AG08395 (cell line): Measurements from ENCODE around the gene TMEM218.

Source experiments
- DNase-seq: peaks from one replicate; pipeline ENCODE4 v3.0.0; 2012; ENCODE audit warnings: mixed read lengths, low spot score

The TMEM218 gene

DNA sequence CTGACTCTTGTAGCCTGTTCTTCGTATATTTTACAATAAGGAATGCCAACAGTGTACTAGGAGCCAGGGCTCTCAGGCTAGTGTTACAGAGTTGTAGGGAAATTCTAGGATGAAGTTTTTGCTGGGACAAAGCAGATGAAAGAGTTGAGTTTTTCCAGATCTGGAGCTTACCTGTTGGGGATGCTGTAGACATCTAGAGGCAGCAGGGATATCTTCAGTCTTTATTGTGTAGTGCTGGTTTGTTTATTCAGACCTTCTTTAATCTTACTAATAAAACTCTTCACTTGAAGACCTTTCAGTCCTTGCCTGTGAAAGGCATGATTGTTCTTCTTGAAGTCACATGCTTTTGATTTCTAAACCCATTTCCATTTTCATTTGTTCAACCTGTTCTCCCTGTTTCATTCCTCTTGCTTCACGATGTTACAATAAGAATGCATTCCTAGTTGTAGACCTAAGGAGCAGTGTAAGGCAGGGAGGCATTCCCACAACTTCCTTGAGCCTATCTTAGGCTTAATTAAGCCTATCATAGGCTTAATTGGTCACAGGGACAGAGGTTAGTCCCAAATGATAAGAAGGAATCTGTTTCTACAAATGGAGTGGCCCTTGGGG is 56.2 kb downstream of the TMEM218 start:
- no peak for DNase-seq

DNA sequence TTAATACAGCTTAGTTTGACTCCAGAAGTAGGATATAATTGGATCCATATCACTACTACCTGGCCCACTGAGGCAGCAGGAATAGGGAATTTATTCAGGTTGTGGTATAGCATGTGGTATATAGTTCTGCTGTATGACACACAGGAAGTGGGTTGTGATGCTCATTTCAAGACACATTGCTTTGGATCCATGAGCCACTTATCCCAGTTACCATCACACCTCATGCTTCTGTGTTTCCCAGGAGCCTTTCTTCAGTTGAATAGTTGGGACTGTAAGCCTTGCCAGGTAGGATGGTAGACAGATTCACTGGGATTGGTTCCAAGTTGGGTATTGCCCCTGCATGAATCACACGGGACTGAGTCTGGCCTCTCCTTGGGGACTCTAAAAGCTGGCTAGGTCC is 58.3 kb downstream of the TMEM218 start:
- no peak for DNase-seq

DNA sequence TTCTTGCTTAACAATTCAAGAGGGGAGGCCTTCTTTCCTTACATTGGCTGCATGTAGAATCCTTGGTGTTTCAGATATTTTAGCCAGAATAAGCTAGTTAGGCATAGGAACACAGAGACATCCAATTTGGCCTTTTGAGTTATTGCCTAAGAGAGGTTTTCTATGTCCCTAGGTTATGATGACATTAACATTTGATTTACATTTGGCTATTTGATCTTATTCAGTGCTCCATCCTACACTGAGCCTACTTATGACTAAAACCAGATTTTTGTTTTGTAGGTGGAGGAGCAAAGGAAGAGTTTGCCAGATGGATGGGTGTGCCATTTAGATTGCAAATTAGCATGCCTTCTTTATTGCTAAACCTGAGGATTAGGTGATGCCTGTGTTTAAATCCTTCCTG is 59.4 kb downstream of the TMEM218 start:
- no peak for DNase-seq

- DNase-seq = no peak
These were observed 62.1 kb downstream of the TMEM218 start for GRCh38 chr11:125049164-125049792.
